Measurements from ENCODE around the gene DIP2C. TPM values are rescaled to one million over a fixed set of nuclear protein-coding genes. Genes with fewer than 3 reads are reported as not detected.
"Not testable (repeated sequence)": the region's sequence is repeated elsewhere in the genome, so short reads cannot be mapped to it uniquely, and the experiment has no call there.

Gene DIP2C
- total RNA-seq, 1 donor from 2014 or later: 31.5 TPM

DNA sequence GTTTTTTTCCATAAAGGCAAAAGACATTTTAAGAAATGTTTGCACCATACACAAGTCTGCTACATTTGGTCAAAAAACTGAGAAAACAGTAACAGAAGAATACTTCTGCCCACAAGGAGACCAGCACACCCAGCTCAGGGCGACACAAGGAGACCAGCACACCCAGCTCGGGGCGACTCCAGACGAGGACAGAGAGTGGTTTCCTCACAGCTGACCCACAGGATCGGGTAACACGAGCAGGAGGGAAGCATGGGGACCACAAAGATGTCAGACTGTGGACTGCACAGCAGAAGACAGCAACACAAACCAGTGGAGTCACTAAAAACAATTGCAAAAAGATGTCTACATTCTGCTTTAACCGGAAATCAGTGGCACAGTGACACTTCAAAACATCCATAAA is 237.6 kb downstream of the DIP2C start:
- DNase-seq (ENCODE audit: low spot score): no peak

DNA sequence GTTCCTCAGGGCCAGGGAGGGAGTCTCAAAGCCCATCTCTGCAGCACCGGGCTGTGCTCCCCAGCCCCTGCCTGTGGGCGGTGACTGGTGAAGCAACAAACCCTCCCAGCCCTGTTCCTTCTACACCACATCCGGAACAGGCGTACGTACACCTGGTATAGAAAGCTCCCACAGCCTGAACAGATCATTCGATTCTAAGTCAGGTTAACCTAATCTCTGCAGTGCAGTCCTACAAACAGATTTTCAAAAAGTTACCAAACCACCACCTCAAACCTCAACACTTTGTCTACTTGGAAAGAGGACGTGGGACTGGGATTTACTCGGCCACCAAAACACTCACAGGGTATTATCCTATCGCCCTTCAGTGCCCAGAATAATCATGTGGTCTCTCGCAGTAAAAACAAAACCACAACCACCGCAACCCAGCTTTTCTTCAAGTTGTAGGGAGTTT is 238.4 kb downstream of the DIP2C start:
- DNase-seq (ENCODE audit: low spot score): no peak

- DNase-seq (ENCODE audit: low spot score): no peak
These were observed 239.0 kb downstream of the DIP2C start for GRCh38 chr10:450463-450862.

- DNase-seq (ENCODE audit: low spot score): not testable (repeated sequence)
These were observed 240.1 kb downstream of the DIP2C start for GRCh38 chr10:449331-449730.

DNA sequence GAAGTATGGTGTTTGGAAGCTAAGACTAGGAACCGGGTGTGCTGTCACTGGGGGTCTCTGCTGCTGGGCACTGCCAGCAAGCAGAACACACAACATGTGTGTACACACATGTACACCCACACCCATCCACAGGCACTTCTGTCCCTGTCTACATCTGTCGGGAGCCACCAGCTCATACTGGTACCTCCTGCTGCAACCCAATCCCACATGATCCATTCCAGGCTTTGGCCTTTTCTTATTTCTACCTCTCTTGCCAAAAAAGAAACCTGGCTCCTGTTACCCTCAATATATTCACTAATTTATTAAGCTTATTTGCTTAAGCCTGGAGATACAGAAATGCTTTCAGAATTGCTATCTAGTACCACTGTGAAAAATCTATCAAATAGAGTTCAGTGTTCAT is 246.0 kb downstream of the DIP2C start:
- no peak for DNase-seq (ENCODE audit: low spot score)

- no peak for DNase-seq (ENCODE audit: low spot score)
These were observed 247.3 kb downstream of the DIP2C start for GRCh38 chr10:442209-442608.

GRCh38 chr10:441659-442058 is 247.8 kb downstream of the DIP2C start:
- no peak for DNase-seq (ENCODE audit: low spot score)

DNA sequence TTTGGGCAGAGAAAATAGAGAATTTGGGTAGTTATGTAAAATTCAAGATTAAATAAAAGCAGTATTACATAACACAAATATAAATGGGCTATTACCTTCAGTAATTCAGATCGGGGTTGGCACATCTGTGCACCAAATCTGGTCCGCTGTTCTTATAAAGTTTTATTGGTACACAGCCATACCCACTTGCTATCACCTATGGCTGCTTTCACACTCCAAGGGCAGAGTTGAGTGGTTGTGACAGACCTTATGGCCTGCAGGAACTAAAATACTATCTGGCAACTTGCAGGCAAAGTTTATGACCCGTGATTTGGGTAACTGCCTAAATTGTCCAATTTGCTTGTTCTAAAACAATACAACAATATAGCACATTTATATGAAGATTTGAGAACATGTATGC is 249.3 kb downstream of the DIP2C start:
- DNase-seq (ENCODE audit: low spot score): no peak

- no peak for DNase-seq (ENCODE audit: low spot score)
These were observed 251.6 kb downstream of the DIP2C start for GRCh38 chr10:437698-438490.

DNA sequence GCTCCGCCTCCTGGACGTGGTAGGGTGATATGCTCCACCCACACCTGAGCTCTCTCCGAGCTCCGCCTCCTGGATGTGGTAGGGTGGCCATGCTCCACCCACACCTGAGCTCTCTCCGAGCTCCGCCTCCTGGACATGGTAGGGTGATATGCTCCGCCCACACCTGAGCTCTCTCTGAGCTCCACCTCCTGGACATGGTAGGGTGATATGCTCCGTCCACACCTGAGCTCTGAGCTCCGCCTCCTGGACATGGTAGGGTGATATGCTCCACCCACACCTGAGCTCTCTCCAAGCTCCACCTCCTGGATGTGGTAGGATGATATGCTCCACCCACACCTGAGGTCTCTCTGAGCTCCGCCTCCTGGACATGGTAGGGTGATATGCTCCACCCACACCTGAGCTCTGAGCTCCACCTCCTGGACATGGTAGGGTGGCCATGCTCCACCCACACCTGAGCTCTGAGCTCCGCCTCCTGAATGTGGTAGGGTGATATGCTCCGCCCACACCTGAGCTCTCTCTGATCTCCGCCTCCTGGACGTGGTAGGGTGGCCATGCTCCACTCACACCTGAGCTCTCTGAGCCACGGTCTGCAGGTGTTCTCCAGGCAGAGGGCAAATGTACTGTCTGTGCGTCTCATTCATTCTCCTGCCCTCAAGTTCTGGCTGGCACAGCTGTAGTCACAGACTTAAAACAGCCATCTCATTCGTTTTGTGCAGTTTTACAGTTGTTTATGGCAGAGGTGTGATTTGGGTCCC is 252.4 kb downstream of the DIP2C start:
- DNase-seq (ENCODE audit: low spot score): no peak

- no peak for DNase-seq (ENCODE audit: low spot score)
These were observed 253.3 kb downstream of the DIP2C start for GRCh38 chr10:436013-436697.

- no peak for DNase-seq (ENCODE audit: low spot score)
These were observed 254.1 kb downstream of the DIP2C start for GRCh38 chr10:435397-435796.

DNA sequence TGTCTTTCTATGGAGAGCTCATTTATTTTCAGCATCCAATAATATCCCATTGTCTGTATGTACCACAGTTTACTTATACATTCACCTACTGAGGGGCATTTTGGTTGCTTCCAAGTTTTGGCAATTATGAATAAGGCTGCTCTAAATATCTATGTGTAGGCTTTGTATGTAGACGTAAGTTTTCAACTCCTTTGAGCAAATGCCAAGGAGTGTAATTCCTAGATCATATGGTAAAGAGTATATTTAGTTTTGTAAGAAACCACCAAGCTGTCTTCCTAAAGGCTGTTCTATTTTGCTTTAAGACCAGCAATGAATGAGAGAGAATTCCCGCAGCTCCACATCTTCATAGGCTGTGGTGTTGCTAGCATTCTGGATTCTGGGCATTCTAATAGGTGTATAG is 259.8 kb downstream of the DIP2C start:
- no peak for DNase-seq (ENCODE audit: low spot score)

GRCh38 chr10:427761-428519 is 261.5 kb downstream of the DIP2C start:
- no peak for DNase-seq (ENCODE audit: low spot score)

DNA sequence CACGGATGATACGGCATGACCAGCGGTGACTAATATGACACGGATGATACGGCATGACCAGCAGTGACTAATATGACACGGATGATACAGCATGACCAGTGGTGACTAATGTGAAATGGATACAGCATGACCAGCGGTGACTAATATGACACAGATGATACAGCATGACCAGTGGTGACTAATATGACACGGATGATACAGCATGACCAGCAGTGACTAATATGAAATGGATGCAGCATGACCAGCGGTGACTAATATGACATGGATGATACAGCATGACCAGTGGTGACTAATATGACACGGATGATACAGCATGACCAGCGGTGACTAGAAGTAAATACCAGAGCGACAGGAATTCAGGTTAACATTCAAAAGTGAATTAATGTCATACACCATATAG is 264.1 kb downstream of the DIP2C start:
- DNase-seq (ENCODE audit: low spot score): not testable (repeated sequence)

GRCh38 chr10:424724-425123 is 264.7 kb downstream of the DIP2C start:
- not testable (repeated sequence) for DNase-seq (ENCODE audit: low spot score)

- no peak for DNase-seq (ENCODE audit: low spot score)
These were observed 266.3 kb downstream of the DIP2C start for GRCh38 chr10:423178-423577.

- DNase-seq (ENCODE audit: low spot score): no peak
These were observed 266.8 kb downstream of the DIP2C start for GRCh38 chr10:422675-423074.

DNA sequence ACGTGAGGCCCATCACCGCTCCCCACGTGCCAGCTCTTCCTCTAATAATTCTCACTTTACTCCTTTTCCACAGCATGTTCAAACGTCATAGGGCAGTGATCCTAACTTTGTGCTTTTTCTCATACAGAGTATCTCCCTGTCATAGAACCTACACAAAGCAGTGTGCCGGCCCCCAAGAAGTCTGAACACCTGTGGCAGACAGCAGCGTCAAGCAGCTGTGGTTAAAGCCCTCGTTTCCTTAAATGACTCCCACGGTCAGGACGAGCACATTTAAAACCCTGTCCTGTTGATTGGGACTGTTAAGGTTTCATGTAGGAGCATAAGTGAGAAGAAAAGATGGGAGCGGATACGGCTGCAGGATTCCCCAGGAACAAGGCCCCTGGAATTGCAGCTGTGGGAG is 267.2 kb downstream of the DIP2C start:
- no peak for DNase-seq (ENCODE audit: low spot score)

GRCh38 chr10:421170-421569 is 268.3 kb downstream of the DIP2C start:
- DNase-seq (ENCODE audit: low spot score): no peak

DNA sequence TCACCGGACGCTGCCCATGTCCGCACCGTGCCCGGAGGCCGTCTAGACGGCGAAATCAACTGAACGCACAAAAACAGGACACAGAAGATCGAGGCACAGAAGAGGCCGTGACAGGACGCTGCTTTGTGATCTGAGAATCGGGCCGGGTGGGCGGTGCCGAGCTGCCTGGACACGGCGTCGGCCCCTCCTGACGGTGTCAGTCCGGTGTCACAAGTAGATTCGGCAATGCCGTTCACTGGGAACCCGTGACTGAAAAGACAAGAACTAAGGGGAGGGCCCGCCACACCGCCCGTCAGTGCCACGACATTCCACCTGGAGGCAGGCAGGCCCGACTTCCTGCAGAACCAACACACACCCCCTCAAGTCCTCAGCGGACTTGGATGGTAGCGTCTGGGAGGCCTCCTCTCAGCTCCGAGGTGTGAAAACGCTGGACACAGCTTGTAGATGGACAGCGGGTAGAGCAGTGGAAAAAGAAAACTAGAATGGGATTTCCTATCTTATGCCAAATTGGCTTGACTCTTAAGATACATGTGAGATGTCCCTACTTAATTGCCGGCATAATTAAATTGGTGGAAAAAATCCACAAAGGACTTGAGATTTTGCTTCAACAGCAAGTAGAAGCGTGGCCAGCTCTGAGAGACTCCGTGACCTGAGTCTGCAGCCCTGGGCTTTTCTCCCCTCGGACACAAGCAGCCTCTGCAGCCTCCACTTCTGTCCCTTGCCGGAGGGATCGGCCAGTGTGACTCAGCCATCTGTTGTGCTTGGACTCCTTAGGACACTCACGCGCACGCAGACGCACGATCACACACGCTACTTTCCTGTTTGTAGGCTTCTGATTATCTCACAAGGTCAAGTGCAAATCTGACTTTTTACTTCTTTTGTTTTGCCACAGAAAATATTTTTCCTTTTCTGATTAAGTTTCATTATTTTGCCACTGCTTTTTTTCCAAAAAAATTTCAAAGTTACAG is 269.0 kb downstream of the DIP2C start:
- DNase-seq (ENCODE audit: low spot score): no peak

Data from mucosa of gallbladder (tissue), 1 donor.